WI38 (cell line): ENCODE results near the gene PLCB2.

Experiments used
- H3K4me3 ChIP-seq: 2 replicates; pipeline ENCODE4 v1.5.1; 2011; ENCODE audit warnings: low read depth, mild to moderate bottlenecking, control low read depth, low read length
- CTCF ChIP-seq: IDR thresholded peaks from 2 replicates; pipeline ENCODE4 v1.5.1; 2012; ENCODE audit warnings: low read depth, mild to moderate bottlenecking, control low read depth, low read length

Gene PLCB2

GRCh38 chr15:40272485-40273056 is 35.2 kb downstream of the PLCB2 start:
- TF ChIP-seq CTCF = no peak
- H3K4me3 ChIP-seq = no peak overlapping the region

- TF ChIP-seq CTCF = no peak
- H3K4me3 ChIP-seq = no peak overlapping the region
Measured at GRCh38 chr15:40271685-40272484, 35.9 kb downstream of the PLCB2 start.

GRCh38 chr15:40270246-40270995 is 37.3 kb downstream of the PLCB2 start:
- TF ChIP-seq CTCF = no peak
- no peak overlapping the region for H3K4me3 ChIP-seq

GRCh38 chr15:40269604-40270003 is 38.1 kb downstream of the PLCB2 start:
- TF ChIP-seq CTCF = no peak
- no peak overlapping the region for H3K4me3 ChIP-seq

- H3K4me3 ChIP-seq = no peak overlapping the region
- no peak for TF ChIP-seq CTCF
Measured at GRCh38 chr15:40267670-40268069, 40.1 kb downstream of the PLCB2 start.

- no peak for TF ChIP-seq CTCF
Measured at GRCh38 chr15:40266828-40267304, 40.9 kb downstream of the PLCB2 start.

GRCh38 chr15:40265875-40266274 is 41.9 kb downstream of the PLCB2 start:
- no peak for TF ChIP-seq CTCF

More at GRCh38 chr15:40266828-40267304, 40.9 kb downstream of the PLCB2 start:
- H3K4me3 ChIP-seq = no peak overlapping the region

More at GRCh38 chr15:40265875-40266274, 41.9 kb downstream of the PLCB2 start:
- no peak overlapping the region for H3K4me3 ChIP-seq
